HEK293 (cell line): ENCODE data around the gene NCBP2.

Experiments
- CTCF ChIA-PET: fragments of 350-600 bp; formaldehyde crosslinking; extraction: SDS; loops from one replicate; lab custom pipeline; 2021; ENCODE audit warnings: antibody characterized with exemption; lab: Yijun Ruan, JAX
- POLR2A ChIA-PET: fragments of 300-600 bp; formaldehyde crosslinking; extraction: SDS; loops from one replicate; lab custom pipeline; 2020; ENCODE audit warnings: antibody characterized with exemption, inconsistent platforms; lab: Yijun Ruan, JAX
- H3K27ac ChIP-seq: fragments of 200-500 bp; sonication (Bioruptor generic); 2 replicates; pipeline ENCODE4 v1.5.1; 2014; ENCODE audit warnings: low read depth, low read length, control low read depth, inconsistent platforms; ENCODE audit errors: extremely low read depth
- H3K36me3 ChIP-seq, 2 experiments: fragments of 200-500 bp in 1 of 2; sonication (Bioruptor generic) in 1 of 2; 1 replicate in 1 of 2; 2 replicates in 1 of 2; pipeline ENCODE4 v1.5.1; 2014 to 2017; ENCODE audit warnings: inconsistent platforms in 2 of 2, low read length in 2 of 2; ENCODE audit not compliant: control insufficient read depth in 2 of 2, insufficient read depth in 1 of 2
- H3K4me1 ChIP-seq: fragments of 200-500 bp; sonication (Bioruptor generic); 2 replicates; pipeline ENCODE4 v1.5.1; 2014; ENCODE audit warnings: mild to moderate bottlenecking, low read length, inconsistent platforms; ENCODE audit not compliant: control insufficient read depth, insufficient read depth
- H3K4me3 ChIP-seq: 2 replicates; pipeline ENCODE4 v1.5.1; 2011; ENCODE audit warnings: low read depth, mild to moderate bottlenecking, control low read depth, low read length, moderate library complexity
- H3K9me3 ChIP-seq: fragments of 200-500 bp; sonication (Bioruptor generic); 2 replicates; pipeline ENCODE4 v1.5.1; 2014; ENCODE audit warnings: low read depth, low read length, inconsistent platforms; ENCODE audit not compliant: control insufficient read depth, insufficient read depth
- KLF9 ChIP-seq: fragments of 450-650 bp; formaldehyde crosslinking; IDR thresholded peaks from 2 replicates; pipeline ENCODE4 v1.5.1; 2016; ENCODE audit warnings: missing biosample characterization, missing genetic modification characterization, low read depth
- OVOL3 ChIP-seq: fragments of 450-650 bp; formaldehyde crosslinking; IDR thresholded peaks from 2 replicates; pipeline ENCODE4 v1.5.1; 2016; ENCODE audit warnings: missing biosample characterization, missing genetic modification characterization
- PRDM10 ChIP-seq: fragments of 450-650 bp; formaldehyde crosslinking; IDR thresholded peaks from 2 replicates; pipeline ENCODE4 v1.5.1; 2016; ENCODE audit warnings: missing biosample characterization, missing genetic modification characterization
- ZFP69B ChIP-seq: fragments of 450-650 bp; formaldehyde crosslinking; IDR thresholded peaks from 2 replicates; pipeline ENCODE4 v1.5.1; 2016; ENCODE audit warnings: missing biosample characterization, missing genetic modification characterization
- ZIC2 ChIP-seq: fragments of 450-650 bp; formaldehyde crosslinking; IDR thresholded peaks from 2 replicates; pipeline ENCODE4 v1.5.1; 2016; ENCODE audit warnings: missing biosample characterization, missing genetic modification characterization
- ZNF138 ChIP-seq: fragments of 450-650 bp; formaldehyde crosslinking; IDR thresholded peaks from 2 replicates; pipeline ENCODE4 v1.5.1; 2016; ENCODE audit warnings: missing biosample characterization, missing genetic modification characterization, borderline replicate concordance
- ZNF157 ChIP-seq: fragments of 450-650 bp; formaldehyde crosslinking; IDR thresholded peaks from 2 replicates; pipeline ENCODE4 v1.5.1; 2016; ENCODE audit warnings: missing biosample characterization, missing genetic modification characterization
- ZNF19 ChIP-seq: fragments of 450-650 bp; formaldehyde crosslinking; IDR thresholded peaks from 2 replicates; pipeline ENCODE4; 2016; ENCODE audit warnings: missing biosample characterization, missing genetic modification characterization, low read depth
- ZNF391 ChIP-seq: fragments of 450-650 bp; formaldehyde crosslinking; IDR thresholded peaks from 2 replicates; pipeline ENCODE4 v1.5.1; 2016; ENCODE audit warnings: low read depth, missing biosample characterization, missing genetic modification characterization, borderline replicate concordance
- ZNF488 ChIP-seq: fragments of 450-650 bp; formaldehyde crosslinking; IDR thresholded peaks from 2 replicates; pipeline ENCODE4 v1.5.1; 2016; ENCODE audit warnings: missing biosample characterization, missing genetic modification characterization
- ZNF501 ChIP-seq: fragments of 450-650 bp; formaldehyde crosslinking; IDR thresholded peaks from 2 replicates; pipeline ENCODE4 v1.5.1; 2016; ENCODE audit warnings: missing biosample characterization, missing genetic modification characterization
- ZNF549 ChIP-seq: fragments of 450-650 bp; IDR thresholded peaks from 2 replicates; pipeline ENCODE4 v1.5.1; 2018; ENCODE audit warnings: missing biosample characterization, missing genetic modification characterization, mild to moderate bottlenecking, inconsistent platforms, moderate library complexity
- ZNF621 ChIP-seq: fragments of 450-650 bp; formaldehyde crosslinking; IDR thresholded peaks from 2 replicates; pipeline ENCODE4 v1.5.1; 2017; ENCODE audit warnings: missing biosample characterization, missing genetic modification characterization
- ZNF692 ChIP-seq: fragments of 450-650 bp; formaldehyde crosslinking; IDR thresholded peaks from 2 replicates; pipeline ENCODE4 v1.5.1; 2016; ENCODE audit warnings: missing biosample characterization, missing genetic modification characterization
- TF ChIP-seq, protein P1 (sequence below): fragments of 450-650 bp; formaldehyde crosslinking; IDR thresholded peaks from 2 replicates; pipeline ENCODE4 v1.5.1; 2016; ENCODE audit warnings: missing biosample characterization, missing genetic modification characterization
- TF ChIP-seq, protein P2 (sequence below): fragments of 450-650 bp; formaldehyde crosslinking; optimal IDR thresholded peaks from 2 replicates; pipeline ENCODE3; 2016; ENCODE audit warnings: missing biosample characterization, mild to moderate bottlenecking, missing genetic modification characterization
- TF ChIP-seq, protein P3 (sequence below): fragments of 450-650 bp; formaldehyde crosslinking; IDR thresholded peaks from 2 replicates; pipeline ENCODE4 v1.5.1; 2016; ENCODE audit warnings: missing biosample characterization, missing genetic modification characterization

NCBP2 gene

GRCh38 chr3:196916995-196917394 is 25.3 kb downstream of the NCBP2 start:
- H3K4me3 ChIP-seq, result no peak overlapping the region
- no peaks in the 10 kb centered on the region for H3K9me3 ChIP-seq
- peaks cover 0 to 18% of the 10 kb centered on the region in 2 experiments; a peak in 1 of 3 replicates for H3K36me3 ChIP-seq
- no peaks in the 10 kb centered on the region for H3K4me1 ChIP-seq
- CTCF ChIA-PET, result no interaction called here
- H3K27ac ChIP-seq, result no peak overlapping the region
- POLR2A ChIA-PET, result no interaction called here
- TF ChIP-seq ZNF488 (tag by site-specific recombination), result no peak
- TF ChIP-seq ZFP69B, result no peak
- no peak for TF ChIP-seq ZNF138
- TF ChIP-seq, protein P1, sequence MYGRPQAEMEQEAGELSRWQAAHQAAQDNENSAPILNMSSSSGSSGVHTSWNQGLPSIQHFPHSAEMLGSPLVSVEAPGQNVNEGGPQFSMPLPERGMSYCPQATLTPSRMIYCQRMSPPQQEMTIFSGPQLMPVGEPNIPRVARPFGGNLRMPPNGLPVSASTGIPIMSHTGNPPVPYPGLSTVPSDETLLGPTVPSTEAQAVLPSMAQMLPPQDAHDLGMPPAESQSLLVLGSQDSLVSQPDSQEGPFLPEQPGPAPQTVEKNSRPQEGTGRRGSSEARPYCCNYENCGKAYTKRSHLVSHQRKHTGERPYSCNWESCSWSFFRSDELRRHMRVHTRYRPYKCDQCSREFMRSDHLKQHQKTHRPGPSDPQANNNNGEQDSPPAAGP (tag by site-specific recombination), result no peak
- TF ChIP-seq, protein P2, sequence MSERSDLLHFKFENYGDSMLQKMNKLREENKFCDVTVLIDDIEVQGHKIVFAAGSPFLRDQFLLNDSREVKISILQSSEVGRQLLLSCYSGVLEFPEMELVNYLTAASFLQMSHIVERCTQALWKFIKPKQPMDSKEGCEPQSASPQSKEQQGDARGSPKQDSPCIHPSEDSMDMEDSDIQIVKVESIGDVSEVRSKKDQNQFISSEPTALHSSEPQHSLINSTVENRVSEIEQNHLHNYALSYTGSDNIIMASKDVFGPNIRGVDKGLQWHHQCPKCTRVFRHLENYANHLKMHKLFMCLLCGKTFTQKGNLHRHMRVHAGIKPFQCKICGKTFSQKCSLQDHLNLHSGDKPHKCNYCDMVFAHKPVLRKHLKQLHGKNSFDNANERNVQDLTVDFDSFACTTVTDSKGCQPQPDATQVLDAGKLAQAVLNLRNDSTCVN, result no peak
- TF ChIP-seq ZNF157 (tag by site-specific recombination), result no peak
- no peak for TF ChIP-seq ZNF391 (tag by site-specific recombination)
- TF ChIP-seq KLF9 (tag by site-specific recombination), result no peak

DNA sequence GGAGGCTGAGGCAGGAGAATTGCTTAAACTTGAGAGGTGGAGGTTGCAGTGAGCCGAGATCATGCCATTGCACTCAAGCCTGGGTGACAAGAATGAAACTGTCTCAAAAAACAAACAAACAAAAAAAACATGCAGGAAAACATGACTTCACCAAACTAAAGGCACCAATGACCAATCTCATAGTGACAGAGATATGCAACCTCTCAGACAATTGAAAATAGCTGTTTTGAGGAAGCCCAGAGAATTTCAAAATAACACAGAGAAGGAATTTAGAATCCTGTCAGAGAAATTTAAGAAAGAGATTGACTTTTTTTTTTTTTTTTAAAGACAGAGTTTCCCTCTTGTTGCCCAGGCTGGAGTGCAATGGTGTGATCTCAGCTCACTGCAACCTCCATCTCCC is 26.1 kb downstream of the NCBP2 start:
- peaks cover 0 to 17% of the 10 kb centered on the region in 2 experiments; a peak in 1 of 3 replicates for H3K36me3 ChIP-seq
- POLR2A ChIA-PET, result no interaction called here
- TF ChIP-seq ZIC2 (tag by site-specific recombination) (no peak), ZNF692 (tag by site-specific recombination) (no peak), OVOL3 (tag by site-specific recombination) (no peak), ZNF621 (tag by site-specific recombination) (no peak), ZNF19 (tag by site-specific recombination) (no peak), ZNF501 (tag by site-specific recombination) (no peak), ZNF549 (no peak), PRDM10 (tag by site-specific recombination) (no peak)
- TF ChIP-seq, protein P3, sequence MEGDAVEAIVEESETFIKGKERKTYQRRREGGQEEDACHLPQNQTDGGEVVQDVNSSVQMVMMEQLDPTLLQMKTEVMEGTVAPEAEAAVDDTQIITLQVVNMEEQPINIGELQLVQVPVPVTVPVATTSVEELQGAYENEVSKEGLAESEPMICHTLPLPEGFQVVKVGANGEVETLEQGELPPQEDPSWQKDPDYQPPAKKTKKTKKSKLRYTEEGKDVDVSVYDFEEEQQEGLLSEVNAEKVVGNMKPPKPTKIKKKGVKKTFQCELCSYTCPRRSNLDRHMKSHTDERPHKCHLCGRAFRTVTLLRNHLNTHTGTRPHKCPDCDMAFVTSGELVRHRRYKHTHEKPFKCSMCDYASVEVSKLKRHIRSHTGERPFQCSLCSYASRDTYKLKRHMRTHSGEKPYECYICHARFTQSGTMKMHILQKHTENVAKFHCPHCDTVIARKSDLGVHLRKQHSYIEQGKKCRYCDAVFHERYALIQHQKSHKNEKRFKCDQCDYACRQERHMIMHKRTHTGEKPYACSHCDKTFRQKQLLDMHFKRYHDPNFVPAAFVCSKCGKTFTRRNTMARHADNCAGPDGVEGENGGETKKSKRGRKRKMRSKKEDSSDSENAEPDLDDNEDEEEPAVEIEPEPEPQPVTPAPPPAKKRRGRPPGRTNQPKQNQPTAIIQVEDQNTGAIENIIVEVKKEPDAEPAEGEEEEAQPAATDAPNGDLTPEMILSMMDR (tag by site-specific recombination), result no peak
- no peak overlapping the region for H3K27ac ChIP-seq
- H3K4me3 ChIP-seq, result no peak overlapping the region
- H3K9me3 ChIP-seq, result no peaks in the 10 kb centered on the region
- no peaks in the 10 kb centered on the region for H3K4me1 ChIP-seq
- CTCF ChIA-PET, result no interaction called here
